DLD1 (cell line): ENCODE results near the gene HK3.

ENCODE experiments used
- in situ Hi-C: cut with HindIII; loops from 2 replicates; pipeline ENCODE4 v1.10.0; 2017; ENCODE audit warnings: low sequenced_read_pairs

HK3 gene, protein sequence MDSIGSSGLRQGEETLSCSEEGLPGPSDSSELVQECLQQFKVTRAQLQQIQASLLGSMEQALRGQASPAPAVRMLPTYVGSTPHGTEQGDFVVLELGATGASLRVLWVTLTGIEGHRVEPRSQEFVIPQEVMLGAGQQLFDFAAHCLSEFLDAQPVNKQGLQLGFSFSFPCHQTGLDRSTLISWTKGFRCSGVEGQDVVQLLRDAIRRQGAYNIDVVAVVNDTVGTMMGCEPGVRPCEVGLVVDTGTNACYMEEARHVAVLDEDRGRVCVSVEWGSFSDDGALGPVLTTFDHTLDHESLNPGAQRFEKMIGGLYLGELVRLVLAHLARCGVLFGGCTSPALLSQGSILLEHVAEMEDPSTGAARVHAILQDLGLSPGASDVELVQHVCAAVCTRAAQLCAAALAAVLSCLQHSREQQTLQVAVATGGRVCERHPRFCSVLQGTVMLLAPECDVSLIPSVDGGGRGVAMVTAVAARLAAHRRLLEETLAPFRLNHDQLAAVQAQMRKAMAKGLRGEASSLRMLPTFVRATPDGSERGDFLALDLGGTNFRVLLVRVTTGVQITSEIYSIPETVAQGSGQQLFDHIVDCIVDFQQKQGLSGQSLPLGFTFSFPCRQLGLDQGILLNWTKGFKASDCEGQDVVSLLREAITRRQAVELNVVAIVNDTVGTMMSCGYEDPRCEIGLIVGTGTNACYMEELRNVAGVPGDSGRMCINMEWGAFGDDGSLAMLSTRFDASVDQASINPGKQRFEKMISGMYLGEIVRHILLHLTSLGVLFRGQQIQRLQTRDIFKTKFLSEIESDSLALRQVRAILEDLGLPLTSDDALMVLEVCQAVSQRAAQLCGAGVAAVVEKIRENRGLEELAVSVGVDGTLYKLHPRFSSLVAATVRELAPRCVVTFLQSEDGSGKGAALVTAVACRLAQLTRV

DNA sequence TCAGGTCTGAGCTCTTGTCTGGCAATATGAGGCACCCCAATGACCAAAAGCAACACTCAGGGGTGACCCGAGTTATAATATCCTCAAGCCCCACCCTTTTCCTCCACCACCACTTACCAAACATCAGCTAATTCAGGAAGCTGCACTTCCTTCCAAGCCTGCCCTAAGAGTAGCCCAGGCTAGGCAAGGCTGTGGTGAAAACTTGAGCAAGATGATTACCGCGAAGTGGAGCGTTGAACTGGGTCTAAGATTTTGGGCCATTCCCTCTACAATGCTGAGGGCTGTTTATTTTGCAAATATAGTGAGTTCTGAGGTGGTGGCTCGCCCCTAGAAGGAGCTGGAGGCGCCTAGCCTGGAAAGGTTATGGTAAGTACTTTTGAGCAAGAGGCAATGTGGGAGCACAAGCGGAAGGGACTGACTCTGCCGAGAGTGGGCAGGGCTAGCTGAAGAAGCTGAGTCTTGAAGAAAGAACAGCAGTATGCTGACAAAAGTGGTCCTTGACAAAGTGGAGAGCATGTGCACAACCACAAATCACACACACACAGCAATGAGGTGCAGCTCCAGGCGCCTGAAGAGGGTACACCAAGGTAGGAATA lies at the start of gene HK3:
TSS of gene HK3 (minus strand) at position 51 of the 596 bp plus-strand sequence. CDS start 3,187 bp downstream, outside the sequence.
- in situ Hi-C loops: no loop called here

DNA sequence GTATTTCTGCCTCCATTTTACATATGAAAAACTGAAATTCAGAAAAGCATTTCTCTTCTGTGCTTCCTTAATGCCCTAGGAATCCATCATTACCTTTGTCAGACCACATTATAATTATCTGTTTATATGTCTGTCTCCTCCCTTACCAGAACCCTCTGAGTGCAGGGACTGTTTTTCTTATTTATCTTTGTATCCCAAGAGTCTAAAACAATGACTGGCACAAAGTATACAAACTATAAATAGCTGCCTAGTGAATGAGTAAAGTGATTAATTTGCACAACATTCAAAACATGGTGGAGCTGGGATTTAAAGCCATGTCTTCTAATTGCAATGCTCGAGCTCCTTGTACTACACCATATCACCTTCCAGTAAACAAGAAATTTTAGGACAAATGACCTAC lies 49.3 kb upstream of the HK3 start:
- in situ Hi-C loops: no loop called here

DNA sequence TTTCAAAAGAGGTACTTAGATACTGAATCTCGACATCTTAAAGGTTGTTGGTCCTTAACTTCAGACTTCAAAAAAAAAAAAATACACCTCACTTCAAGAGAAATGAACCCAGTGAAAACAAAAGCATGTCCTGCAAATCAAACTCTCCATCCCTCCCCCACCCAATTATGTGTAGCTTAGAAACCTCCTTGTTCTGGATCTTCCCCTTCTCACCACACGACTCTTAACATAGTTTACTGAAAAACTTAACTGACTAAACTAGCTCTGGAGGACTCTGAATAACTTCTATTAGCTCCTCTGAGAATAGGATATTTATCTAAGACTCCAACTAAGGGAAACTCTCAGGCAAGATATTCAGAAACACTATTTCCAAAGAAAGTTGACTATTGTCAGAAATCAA lies 48.7 kb upstream of the HK3 start:
- in situ Hi-C loops: no loop called here

DNA sequence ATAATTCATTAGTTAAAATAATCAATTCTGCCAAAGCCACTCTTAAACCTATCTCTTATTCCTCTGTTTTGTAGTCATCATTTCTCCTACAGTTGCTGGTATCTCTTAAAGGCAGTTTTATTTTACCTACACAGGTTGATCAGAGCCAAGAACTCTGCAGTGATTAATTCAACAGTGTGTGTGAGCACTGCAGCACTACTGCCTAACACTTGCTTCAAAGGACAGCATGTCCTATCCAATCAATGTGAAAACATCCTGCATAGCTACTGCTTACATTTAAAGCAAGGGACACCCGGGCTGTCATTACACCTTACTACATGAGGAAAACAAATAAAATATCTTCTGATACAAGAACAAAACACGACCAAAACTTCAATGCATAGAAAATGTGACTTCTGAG lies 45.1 kb upstream of the HK3 start:
- in situ Hi-C loops: no loop called here

DNA sequence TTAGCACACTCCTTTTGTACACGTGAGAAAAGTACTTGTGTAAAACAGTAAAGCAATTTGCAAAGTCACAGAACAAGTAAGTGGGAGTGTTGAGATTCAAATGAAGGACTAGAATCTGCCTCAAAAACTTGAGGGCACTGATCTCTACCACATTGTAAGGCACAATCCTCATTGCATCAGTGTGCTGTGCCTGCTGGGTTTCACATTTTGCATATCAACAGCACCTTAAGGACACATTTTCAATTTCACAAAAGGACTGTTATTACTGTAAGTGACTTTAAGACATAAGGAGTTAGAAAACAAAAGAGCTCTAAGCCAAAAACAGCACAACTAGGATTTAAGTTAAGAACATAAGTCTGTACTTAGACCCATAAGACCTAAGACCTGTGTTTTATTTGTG lies 44.7 kb upstream of the HK3 start:
- in situ Hi-C loops: no loop called here

DNA sequence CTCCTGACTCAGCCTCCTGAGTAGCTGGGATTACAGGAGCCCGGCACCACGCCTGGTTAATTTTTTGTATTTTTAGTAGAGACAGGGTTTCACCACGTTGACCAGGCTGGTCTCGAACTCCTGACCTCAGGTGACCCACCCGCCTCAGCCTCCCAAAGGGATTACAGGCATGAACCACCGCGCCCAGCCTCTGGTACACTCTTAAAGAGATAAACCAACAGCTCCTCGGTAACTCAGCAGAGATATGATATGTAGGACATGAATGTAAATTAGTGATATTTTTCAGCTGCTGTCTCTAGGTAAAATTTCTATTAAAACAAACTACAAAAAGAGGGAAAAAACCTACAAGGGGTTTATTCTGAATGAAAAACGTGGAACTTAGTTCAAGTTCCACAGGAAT lies 42.8 kb upstream of the HK3 start:
- in situ Hi-C loops: no loop called here

DNA sequence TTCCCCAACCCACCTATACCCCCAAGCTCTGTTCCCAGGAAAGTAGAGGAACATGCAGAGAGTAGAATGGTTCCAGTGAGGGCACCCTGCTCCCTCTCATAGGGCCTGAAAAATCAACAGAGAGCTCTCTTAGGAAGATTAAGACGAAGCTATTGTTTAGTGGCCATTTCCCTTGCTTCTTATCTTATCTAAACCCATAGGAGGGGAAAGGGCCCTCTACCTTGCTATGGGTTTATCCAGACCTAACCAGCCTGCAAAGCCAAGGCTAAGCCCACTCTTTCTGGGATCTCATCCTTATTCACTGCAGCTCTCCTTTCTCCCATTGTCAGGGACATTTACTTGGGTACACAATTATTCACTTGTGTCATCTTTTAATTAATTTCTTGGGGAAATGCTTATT lies 39.3 kb upstream of the HK3 start:
- in situ Hi-C loops: no loop called here

DNA sequence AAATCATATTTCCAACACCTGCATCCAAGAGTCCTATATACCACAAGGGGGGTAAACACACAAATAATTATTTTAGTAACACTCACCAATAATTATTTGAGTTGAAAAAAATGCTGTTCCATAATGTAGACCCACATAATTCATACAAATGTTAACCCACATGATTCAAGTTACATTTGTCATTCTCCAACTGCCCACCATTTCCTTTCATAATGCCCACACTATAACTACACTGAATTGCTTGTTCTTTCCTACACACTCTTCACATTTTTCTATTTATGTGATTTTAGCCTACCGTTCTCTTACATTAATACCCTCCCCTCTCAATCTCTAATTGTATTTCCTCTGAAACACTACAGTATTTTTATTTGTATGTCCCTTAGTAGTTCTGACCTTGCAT lies 35.9 kb upstream of the HK3 start:
- in situ Hi-C loops: no loop called here

DNA sequence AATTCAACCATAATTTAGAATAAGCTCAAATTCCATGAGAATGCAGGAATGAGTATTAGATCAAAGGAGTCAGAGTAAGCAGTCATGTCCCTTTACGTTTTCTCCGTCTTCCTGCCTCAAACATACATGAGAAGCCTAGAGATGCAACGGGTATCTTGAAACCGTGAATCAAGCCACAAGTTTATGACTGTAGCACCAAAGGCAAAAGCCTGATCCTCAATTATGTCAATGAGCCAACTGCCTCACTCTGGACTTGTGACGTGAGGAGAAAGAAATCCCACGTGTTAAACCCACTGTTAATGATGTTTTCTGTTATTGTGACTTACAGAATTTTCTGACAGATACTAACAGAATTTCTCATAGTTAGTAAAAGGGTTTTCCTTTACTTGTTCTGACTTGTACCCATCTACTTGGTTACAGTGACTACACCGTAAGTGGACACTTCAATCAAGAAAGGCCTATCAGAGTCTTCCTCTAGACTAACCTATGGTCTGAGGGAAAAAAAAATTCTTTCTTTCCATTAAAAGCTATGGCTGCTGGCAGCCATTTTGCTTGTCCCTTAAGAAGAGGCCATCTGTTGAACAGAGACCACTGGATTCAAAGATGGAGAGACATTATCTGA lies 35.3 kb upstream of the HK3 start:
- in situ Hi-C loops: no loop called here

DNA sequence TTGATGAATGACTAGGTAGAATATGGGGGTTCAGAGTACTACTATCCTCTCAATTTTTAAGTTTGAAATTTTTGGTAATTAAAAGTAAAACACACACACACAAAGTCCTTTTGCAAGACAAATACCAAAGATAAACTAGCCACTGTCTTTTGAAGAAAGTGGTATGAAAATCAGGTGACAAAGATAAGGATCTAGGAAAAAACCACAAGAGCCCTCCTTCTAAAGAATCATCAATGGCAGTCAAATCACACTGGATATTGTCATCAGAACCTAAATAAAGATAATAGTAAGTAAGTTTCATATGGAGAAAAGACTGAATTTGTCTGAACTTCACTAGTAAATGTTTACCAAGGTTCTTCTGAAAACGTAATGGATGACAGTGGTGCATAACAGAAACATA lies 30.5 kb upstream of the HK3 start:
- in situ Hi-C loops: no loop called here

DNA sequence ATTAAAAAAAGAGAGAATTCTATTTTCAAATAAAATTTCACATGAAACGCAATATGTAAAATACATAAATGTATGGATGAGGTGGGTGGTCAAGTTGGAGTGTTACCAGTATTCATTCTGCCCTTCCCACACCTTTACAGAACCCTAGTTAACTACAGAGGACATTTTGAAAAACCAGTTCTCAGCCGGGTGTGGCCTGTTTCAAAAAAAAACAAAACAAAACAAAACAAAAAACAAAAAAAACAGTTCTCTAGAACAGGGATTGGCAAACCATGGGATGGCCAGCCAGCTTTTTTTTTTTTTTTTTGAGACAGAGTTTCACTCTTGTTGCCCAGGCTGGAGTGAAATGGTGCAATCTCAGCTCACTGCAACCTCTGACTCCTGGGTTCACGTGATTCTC lies 28.4 kb upstream of the HK3 start:
- in situ Hi-C loops: no loop called here

DNA sequence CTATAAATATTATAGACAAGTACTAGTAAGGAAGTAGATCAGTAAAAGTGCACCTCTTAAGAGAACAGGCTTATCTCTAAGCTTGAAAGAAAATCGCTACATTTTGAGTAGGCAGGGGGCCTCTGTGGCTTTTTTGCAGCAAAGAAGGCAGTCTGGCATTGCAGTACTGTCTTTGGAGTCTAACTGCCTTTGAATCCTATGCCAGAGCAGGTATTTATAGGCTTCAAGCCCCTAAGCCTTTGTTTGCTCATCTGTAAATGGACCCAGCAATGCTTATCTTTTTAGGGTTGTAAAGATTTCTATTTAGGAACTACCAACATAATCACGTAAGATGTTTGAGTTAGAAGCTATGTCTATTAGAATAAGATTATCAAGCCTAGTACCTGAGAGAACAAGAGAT lies 23.7 kb upstream of the HK3 start:
- in situ Hi-C loops: no loop called here

DNA sequence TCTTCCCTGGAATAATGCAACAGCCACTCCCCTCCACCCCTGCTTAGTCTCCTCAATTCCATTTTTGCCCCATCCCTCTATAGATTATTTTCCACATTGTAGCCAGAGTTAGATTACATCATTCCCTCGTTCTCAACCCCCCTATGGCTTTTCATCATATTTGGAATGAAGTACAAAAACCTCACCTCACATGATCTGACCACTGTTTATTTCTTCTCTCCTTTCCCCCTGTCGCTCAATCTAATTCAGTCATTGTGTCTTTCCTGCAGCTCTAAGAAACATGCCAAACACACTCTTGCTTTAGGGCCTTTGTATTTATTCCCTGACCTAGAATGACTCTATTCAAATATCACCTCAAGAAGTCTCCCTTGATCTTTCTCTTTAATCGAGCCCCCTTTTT lies 22.6 kb upstream of the HK3 start:
- in situ Hi-C loops: no loop called here

DNA sequence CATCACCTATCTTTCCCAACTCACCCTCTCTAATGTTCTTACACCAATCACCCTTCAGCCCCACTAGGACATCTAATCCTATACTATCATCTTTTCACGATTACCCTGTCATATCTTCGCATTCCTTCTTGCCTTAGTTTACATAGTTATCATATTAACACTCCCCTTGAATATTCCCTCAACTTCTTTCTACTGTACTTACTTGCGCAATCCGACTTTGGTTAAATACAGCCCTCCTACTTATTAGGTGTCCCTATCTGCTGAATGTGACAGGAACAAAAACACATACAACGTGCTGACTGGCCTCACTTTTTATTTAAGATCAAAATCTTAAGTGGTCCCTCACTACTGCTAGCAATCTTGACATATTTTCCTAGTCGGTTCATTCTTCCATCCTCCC lies 19.5 kb upstream of the HK3 start:
- in situ Hi-C loops: no loop called here

DNA sequence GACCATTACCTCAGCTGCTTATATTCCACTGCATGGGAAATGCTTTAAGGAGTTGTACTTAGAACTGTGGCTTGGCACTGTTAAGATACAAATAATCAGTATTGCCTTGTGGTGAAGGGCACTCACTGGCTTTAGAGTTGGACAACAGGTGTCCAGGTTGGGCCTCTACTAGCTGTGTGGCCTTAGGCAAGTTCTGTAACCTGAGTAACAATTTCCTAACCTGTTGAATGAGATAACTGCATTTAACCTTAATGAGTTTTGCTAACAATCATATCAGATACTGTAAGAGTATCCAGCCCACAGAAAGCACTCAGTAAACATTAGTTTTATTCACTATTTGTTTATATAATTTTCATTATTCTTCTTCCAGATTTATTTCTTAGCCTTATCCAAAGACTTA lies 17.2 kb upstream of the HK3 start:
- in situ Hi-C loops: no loop called here

DNA sequence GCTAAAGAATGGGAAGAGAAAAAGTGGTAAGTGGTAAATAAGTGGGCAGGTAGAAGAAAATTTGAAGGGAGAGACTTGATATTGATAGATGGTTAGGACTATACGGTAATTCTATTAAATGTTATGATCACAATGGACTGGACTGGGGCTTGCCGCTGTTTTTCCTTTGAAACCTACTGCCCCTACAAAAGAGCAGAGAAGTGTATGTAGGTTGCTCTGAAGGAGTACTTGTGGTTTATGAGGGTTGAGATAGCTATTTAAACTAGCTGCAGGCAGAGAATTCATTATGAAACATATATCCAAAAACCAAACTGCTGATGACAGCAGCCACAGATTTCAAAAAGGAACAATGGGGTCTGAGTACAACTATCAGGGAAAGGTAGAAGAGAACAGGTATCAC lies 16.8 kb upstream of the HK3 start:
- in situ Hi-C loops: no loop called here

DNA sequence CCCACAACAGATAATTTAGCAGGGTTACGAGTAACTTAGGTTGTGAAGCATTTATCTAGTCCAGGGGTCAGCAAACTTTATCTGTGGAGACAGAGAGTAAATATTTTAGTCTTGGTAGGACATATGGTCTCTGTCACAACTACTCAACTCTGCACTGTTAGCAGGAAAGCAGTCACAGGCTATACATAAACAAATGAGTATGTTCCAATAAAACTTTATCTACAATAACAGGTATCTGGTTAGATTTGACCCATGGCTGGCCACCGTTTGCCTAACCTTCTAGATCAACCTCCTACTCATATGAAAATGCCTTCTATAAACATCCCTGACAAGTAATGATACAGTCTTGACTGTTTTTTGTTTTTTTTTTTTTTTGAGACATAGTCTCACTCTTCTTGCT lies 13.0 kb upstream of the HK3 start:
- in situ Hi-C loops: no loop called here

DNA sequence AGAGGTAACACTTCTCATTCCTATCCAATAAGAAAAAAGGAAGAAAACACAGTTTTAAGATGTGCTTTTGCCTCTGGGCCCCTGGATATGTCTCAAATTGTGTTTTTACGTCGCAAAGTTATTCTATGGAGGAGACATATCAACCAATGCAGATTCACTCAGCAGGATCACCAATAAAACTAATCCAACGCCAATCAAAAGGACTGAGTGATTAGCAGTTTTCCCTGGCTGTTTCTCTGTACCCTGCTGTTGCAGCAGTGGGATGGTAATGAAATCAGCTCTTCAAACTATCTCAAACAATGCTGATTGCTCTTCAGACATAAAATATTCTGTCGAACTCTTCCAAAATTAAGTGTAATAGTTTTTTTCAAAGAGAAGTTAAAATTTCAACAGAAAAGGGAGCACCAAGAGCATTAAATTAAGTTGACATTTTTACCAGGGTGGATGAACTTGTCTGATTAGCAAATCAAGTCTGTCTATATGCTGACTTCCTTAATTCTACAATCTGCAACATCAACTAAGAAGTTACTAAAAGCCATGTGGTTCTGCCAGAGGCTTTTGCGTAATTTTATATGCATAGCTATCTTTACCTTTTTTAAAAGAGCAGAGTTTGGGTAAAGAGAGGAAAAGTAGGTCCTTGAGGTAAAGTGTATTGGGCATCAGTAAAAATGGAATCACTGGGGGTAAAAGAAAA lies 9.7 kb upstream of the HK3 start:
- in situ Hi-C loops: no loop called here

DNA sequence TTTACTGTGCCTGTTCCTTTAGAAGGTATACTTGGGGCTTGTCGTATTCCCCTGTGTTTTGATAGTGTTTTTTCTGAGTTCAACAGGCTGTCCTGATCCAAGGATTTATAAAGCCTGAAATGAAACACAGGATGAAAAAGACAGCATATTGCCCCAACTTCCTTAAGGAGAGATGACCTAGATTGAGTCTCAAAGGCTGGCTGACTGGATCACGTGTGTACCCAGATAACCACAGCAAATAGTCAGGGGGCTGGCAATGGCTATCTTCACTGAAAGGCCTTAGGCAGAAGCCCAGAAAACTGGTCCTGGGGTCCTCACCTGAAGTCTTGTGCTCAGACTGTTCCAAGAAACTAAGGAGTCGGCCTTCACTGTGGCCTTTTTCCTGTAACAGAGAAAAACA lies 7.7 kb upstream of the HK3 start:
- in situ Hi-C loops: no loop called here

DNA sequence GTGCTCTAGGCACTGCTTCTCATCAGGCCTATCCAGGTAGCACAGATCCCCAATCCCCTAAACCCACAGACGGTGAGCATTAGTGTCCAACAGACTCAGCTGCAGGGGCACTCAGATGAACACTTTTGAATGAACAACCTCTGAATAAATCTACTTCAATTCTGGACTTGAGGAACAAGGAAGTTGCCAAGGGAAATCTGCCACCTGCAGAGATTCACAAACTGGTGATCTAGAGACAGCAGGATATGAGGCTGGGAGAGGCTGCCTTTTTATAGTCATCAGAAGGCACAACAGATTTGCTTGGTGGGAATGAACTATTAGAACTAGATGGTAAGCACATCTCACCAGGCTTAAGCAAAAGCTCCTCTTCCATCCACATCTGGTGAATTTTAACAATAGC lies 7.0 kb upstream of the HK3 start:
- in situ Hi-C loops: no loop called here

DNA sequence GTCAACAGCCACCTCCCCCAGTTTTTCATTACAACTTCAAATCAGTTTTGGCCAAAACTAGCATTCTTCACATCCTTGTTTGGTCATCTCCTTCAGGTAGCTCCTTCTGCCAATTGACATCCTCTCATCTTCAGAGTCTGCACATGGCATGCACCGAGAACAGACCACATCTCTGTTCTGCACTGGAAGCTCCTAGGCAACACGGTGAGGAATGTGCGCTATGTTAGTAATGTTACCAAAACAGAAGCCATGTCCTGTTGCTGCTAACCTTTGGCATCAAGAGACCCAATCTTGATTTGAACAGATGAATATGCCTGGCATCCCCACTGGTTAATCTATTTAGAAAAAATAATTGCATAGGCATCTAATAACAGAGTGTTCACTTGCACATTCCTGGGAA lies 5.1 kb upstream of the HK3 start:
- in situ Hi-C loops: no loop called here
